GM12878 (cell line): ENCODE results near the gene TIMM17A. TPM values are rescaled to one million over a fixed set of nuclear protein-coding genes. Genes with fewer than 3 reads are reported as not detected.

ENCODE experiments used
- ATAC-seq: fragments of 200-7000 bp; cut with Tn5 transposase; 3 replicates; pipeline ENCODE4 v1.9.1; 2020; ENCODE audit warnings: mild to moderate bottlenecking, moderate library complexity
- BruUV-seq: library from RNA; stranded (reverse); fragments of 400-500 nt; replicated peaks from 2 replicates; lab custom pipeline; 2021; lab: Mats Ljungman, UMichigan
- CTCF ChIA-PET: fragments of 300-600 bp; sonication (Branson Sonifier 250); formaldehyde crosslinking; extraction: SDS; loops from one replicate; lab custom pipeline; 2021; ENCODE audit warnings: inconsistent platforms; lab: Yijun Ruan, JAX
- POLR2A ChIA-PET: fragments of 350-600 bp; formaldehyde crosslinking; extraction: SDS; loops from one replicate; lab custom pipeline; 2021; ENCODE audit warnings: inconsistent platforms; lab: Charles Lee
- RAD21 ChIA-PET: fragments of 300-600 bp; sonication (Branson Sonifier 250); formaldehyde crosslinking; loops from one replicate; lab custom pipeline; 2023; ENCODE audit warnings: antibody characterized with exemption; ENCODE audit not compliant: unreplicated experiment; lab: Charles Lee
- SMC1A ChIA-PET: fragments of 300-600 bp; sonication (Branson Sonifier 250); formaldehyde crosslinking; loops from one replicate; lab custom pipeline; 2023; ENCODE audit not compliant: unreplicated experiment, uncharacterized antibody; lab: Charles Lee
- DNase-seq: peaks from one replicate; pipeline ENCODE4 v3.0.0-alpha.2; 2011; ENCODE audit warnings: low read depth, low spot score
- FAIRE-seq: peaks from 3 replicates; lab custom pipeline; 2011; peaks lifted over from hg19 to GRCh38; lab: Jason Lieb, UNC
- H2AFZ ChIP-seq: 2 replicates; pipeline ENCODE4 v1.6.0; 2011; ENCODE audit warnings: low read depth, low read length, control low read depth; ENCODE audit not compliant: control insufficient read depth
- H3K27ac ChIP-seq: 2 replicates; pipeline ENCODE4 v1.5.1; 2011; ENCODE audit warnings: control low read depth; ENCODE audit not compliant: control insufficient read depth, insufficient read depth
- H3K27me3 ChIP-seq, 2 experiments: replicated peaks in 1 of 2; 2 replicates each; pipeline versions ENCODE4 v1.6.0 to v1.6.1; 2011; ENCODE audit warnings: low read length in 1 of 2; ENCODE audit not compliant: control insufficient read depth in 2 of 2, insufficient read depth in 2 of 2
- H3K36me3 ChIP-seq, 2 experiments: 2 replicates each; pipeline ENCODE4 v1.5.1; 2011; ENCODE audit warnings: low read length in 1 of 2; ENCODE audit not compliant: control insufficient read depth in 2 of 2, insufficient read depth in 2 of 2
- H3K4me1 ChIP-seq: 2 replicates; pipeline ENCODE4 v1.6.1; 2011; ENCODE audit warnings: mild to moderate bottlenecking, low read length, moderate library complexity, mixed read lengths; ENCODE audit not compliant: control insufficient read depth, insufficient read depth
- H3K4me2 ChIP-seq: 2 replicates; pipeline ENCODE4 v1.6.0; 2011; ENCODE audit warnings: control low read depth; ENCODE audit not compliant: control insufficient read depth, insufficient read depth
- H3K4me3 ChIP-seq: fragments of 200-600 bp; sonication (generic); 2 replicates; pipeline ENCODE4 v1.5.1; 2016
- H3K79me2 ChIP-seq: 2 replicates; pipeline ENCODE4 v1.6.0; 2011; ENCODE audit warnings: low read length; ENCODE audit not compliant: control insufficient read depth, insufficient read depth
- H3K9ac ChIP-seq: 2 replicates; pipeline ENCODE4 v1.8.0; 2011; ENCODE audit warnings: low read length, control low read depth, mixed read lengths; ENCODE audit not compliant: control insufficient read depth, insufficient read depth
- H3K9me3 ChIP-seq: replicated peaks from 3 replicates; pipeline ENCODE4 v1.5.1; 2011; ENCODE audit warnings: mild to moderate bottlenecking, low read length; ENCODE audit not compliant: control insufficient read depth, insufficient read depth
- H4K20me1 ChIP-seq: 2 replicates; pipeline ENCODE4 v1.6.0; 2011; ENCODE audit not compliant: control insufficient read depth, insufficient read depth
- CHD2 ChIP-seq: IDR thresholded peaks from 2 replicates; pipeline ENCODE4 v1.6.1; 2011; ENCODE audit warnings: low read depth, low read length, improper control_type of control experiment, borderline replicate concordance
- E2F4 ChIP-seq: IDR thresholded peaks from 2 replicates; pipeline ENCODE4 v1.6.1; 2012; ENCODE audit warnings: low read depth, low read length, improper control_type of control experiment
- ESRRA ChIP-seq: IDR thresholded peaks from 2 replicates; pipeline ENCODE4 v1.6.1; 2012; ENCODE audit warnings: mild to moderate bottlenecking, low read length, improper control_type of control experiment
- NBN ChIP-seq: fragments of 450-650 bp; IDR thresholded peaks from 2 replicates; pipeline ENCODE4 v1.6.1; 2016
- NR2C1 ChIP-seq: fragments of 450-650 bp; IDR thresholded peaks from 2 replicates; pipeline ENCODE4 v1.6.1; 2017; ENCODE audit warnings: antibody characterized with exemption, mild to moderate bottlenecking, moderate library complexity
- NR2C2 ChIP-seq: IDR thresholded peaks from 2 replicates; pipeline ENCODE4 v1.6.1; 2011; ENCODE audit warnings: borderline replicate concordance, low read depth; ENCODE audit not compliant: control insufficient read depth, insufficient read length
- RAD51 ChIP-seq: fragments of 450-650 bp; IDR thresholded peaks from 2 replicates; pipeline ENCODE4 v1.6.1; 2016; ENCODE audit warnings: moderate library complexity, mild to moderate bottlenecking, inconsistent platforms
- WGBS: methylation state at CpG from one replicate; pipeline ENCODE4 v1.1.6; 2016; ENCODE audit warnings: low lambda C conversion rate; ENCODE audit not compliant: insufficient replicate concordance, insufficient coverage; ENCODE audit errors: missing lambda C conversion rate; 5-methylcytosine and 5-hydroxymethylcytosine counted together
- in situ Hi-C: fragments of 300-500 bp; cut with MboI; formaldehyde crosslinking; loops from 9 replicates; pipeline ENCODE4 v1.14.3; 2018; ENCODE audit warnings: mixed read lengths
- intact Hi-C: fragments of 100-400 bp; cut with micrococcal nuclease; formaldehyde crosslinking; loops from one replicate; pipeline ENCODE4 v1.14.2; 2022; ENCODE audit not compliant: unreplicated experiment
- polyA plus RNA-seq, 11 experiments: library from polyadenylated mRNA; depleted of rRNA in 4 of 11; unstranded in 6 of 11; stranded (reverse) in 5 of 11; fragments of >200 nt; fragmentation: Nextera tagmentation in 4 of 11; fragmentation: Illumina TruSeq in 1 of 11; extraction: Ambion mirVana in 4 of 11; extraction: Trizol in 1 of 11; gene quantifications; 1 replicate in 1 of 11; 2 replicates in 10 of 11; pipeline versions ENCODE4 v1.2.1 to v1.2.3, GENCODE V29; 2011 to 2016; ENCODE audit warnings: inconsistent platforms in 2 of 11, missing spikeins in 2 of 11, low read depth in 1 of 11
- total RNA-seq, 4 experiments: library from RNA; depleted of rRNA in 3 of 4; stranded (reverse); fragments of >200 nt in 3 of 4; fragmentation: Illumina TruSeq in 1 of 4; extraction: Trizol in 1 of 4; gene quantifications; 2 replicates each; pipeline versions ENCODE4 v1.2.1 to v1.2.3, GENCODE V29; 2013 to 2021
- TF ChIP-seq, protein P1 (sequence below): IDR thresholded peaks from 2 replicates; pipeline ENCODE4 v1.6.1; 2012; ENCODE audit warnings: mild to moderate bottlenecking, low read depth, low read length
- TF ChIP-seq, protein P2 (sequence below): IDR thresholded peaks from 2 replicates; pipeline ENCODE4 v1.6.1; 2012; ENCODE audit warnings: low read depth, low read length, improper control_type of control experiment

Gene TIMM17A
- total and polyA plus RNA-seq, 10 of the 15 experiments (the other 5 are each of a cell fraction or from before 2014, with no cell fraction given): 68.6 to 357 (median 92.4) TPM

GRCh38 chr1:202017749-202018467 is 62.6 kb downstream of the TIMM17A start:
- ChIA-PET CTCF (interaction anchor here (1.1 kb wide), 1 partner anchor 102 kb away, joined by 3 read pairs; no protein-coding TSS in a partner anchor), SMC1A (no interaction called here)
- BruUV-seq: no TSS peak
- no peak overlapping the region for H3K27ac ChIP-seq
- H2AFZ ChIP-seq: no peak overlapping the region
- peak; percentile 10; the same call in 1 of the 3 replicates for ATAC-seq
- H3K4me2 ChIP-seq: no peak overlapping the region
- no peaks in the 10 kb centered on the region for H3K36me3 ChIP-seq
- no peak overlapping the region for H3K9ac ChIP-seq
- no peak for DNase-seq
- H4K20me1 ChIP-seq: no peaks in the 10 kb centered on the region
- in situ Hi-C loops: no loop called here
- H3K9me3 ChIP-seq: no peaks in the 10 kb centered on the region
- no peak overlapping the region for H3K4me3 ChIP-seq
- no peak for FAIRE-seq
- H3K79me2 ChIP-seq: no peaks in the 10 kb centered on the region
- TF ChIP-seq ESRRA (no peak), NR2C1 (no peak), RAD51 (no peak), NBN (no peak), NR2C2 (no peak), CHD2 (no peak), E2F4 (no peak)
- TF ChIP-seq, protein P1, sequence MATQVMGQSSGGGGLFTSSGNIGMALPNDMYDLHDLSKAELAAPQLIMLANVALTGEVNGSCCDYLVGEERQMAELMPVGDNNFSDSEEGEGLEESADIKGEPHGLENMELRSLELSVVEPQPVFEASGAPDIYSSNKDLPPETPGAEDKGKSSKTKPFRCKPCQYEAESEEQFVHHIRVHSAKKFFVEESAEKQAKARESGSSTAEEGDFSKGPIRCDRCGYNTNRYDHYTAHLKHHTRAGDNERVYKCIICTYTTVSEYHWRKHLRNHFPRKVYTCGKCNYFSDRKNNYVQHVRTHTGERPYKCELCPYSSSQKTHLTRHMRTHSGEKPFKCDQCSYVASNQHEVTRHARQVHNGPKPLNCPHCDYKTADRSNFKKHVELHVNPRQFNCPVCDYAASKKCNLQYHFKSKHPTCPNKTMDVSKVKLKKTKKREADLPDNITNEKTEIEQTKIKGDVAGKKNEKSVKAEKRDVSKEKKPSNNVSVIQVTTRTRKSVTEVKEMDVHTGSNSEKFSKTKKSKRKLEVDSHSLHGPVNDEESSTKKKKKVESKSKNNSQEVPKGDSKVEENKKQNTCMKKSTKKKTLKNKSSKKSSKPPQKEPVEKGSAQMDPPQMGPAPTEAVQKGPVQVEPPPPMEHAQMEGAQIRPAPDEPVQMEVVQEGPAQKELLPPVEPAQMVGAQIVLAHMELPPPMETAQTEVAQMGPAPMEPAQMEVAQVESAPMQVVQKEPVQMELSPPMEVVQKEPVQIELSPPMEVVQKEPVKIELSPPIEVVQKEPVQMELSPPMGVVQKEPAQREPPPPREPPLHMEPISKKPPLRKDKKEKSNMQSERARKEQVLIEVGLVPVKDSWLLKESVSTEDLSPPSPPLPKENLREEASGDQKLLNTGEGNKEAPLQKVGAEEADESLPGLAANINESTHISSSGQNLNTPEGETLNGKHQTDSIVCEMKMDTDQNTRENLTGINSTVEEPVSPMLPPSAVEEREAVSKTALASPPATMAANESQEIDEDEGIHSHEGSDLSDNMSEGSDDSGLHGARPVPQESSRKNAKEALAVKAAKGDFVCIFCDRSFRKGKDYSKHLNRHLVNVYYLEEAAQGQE: no peak
- TF ChIP-seq, protein P2, sequence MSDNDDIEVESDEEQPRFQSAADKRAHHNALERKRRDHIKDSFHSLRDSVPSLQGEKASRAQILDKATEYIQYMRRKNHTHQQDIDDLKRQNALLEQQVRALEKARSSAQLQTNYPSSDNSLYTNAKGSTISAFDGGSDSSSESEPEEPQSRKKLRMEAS: no peak
- TF ChIP-seq, all 136 proteins: peak for 0
- intact Hi-C loops: no loop called here
- 36% methylated on average over 18 of the region's 18 CpGs for WGBS
- Histone ChIP-seq H3K4me1 (no peaks in the 10 kb centered on the region), H3K27me3 (peaks cover 0 to under 1% of the 10 kb centered on the region in 2 experiments; a peak in 2 of 4 replicates)
- RAD21 ChIA-PET: interaction anchor here (0.7 kb wide), 1 partner anchor 141 kb away, joined by 3 read pairs; no protein-coding TSS in a partner anchor
- POLR2A ChIA-PET: no interaction called here
